Measurements from ENCODE around the gene MDC1.

The MDC1 gene

GRCh38 chr6:30743099-30744053 is 26.3 kb upstream of the MDC1 start:
- TF ChIP-seq CTCF (IDR thresholded peaks at IDR 0.05; ENCODE audit: borderline replicate concordance, control extremely low read depth, extremely low read depth, insufficient read depth, missing control alignments) = no peak
- in situ Hi-C loops (cut with MboI; ENCODE audit: low sequenced_read_pairs, unreplicated experiment) = no loop called here
- DNase-seq (ENCODE audit: low spot score) = peak; percentile 60

- in situ Hi-C loops (cut with MboI; ENCODE audit: low sequenced_read_pairs, unreplicated experiment) = no loop called here
- TF ChIP-seq CTCF (IDR thresholded peaks at IDR 0.05; ENCODE audit: borderline replicate concordance, control extremely low read depth, extremely low read depth, insufficient read depth, missing control alignments) = no peak
- DNase-seq (ENCODE audit: low spot score) = peak; percentile 95
Measured at GRCh38 chr6:30742316-30743098, 25.4 kb upstream of the MDC1 start, which contains the start of gene FLOT1. Gene FLOT1, minus strand, starts transcription at chr6:30742687. Its CDS starts 498 bp downstream, at chr6:30742189.

GRCh38 chr6:30741789-30742315 is 24.8 kb upstream of the MDC1 start:
- no peak for DNase-seq (ENCODE audit: low spot score)
- in situ Hi-C loops (cut with MboI; ENCODE audit: low sequenced_read_pairs, unreplicated experiment) = no loop called here
- TF ChIP-seq CTCF (IDR thresholded peaks at IDR 0.05; ENCODE audit: borderline replicate concordance, control extremely low read depth, extremely low read depth, insufficient read depth, missing control alignments) = no peak

- TF ChIP-seq CTCF (IDR thresholded peaks at IDR 0.05; ENCODE audit: borderline replicate concordance, control extremely low read depth, extremely low read depth, insufficient read depth, missing control alignments) = no peak
- in situ Hi-C loops (cut with MboI; ENCODE audit: low sequenced_read_pairs, unreplicated experiment) = no loop called here
- no peak for DNase-seq (ENCODE audit: low spot score)
Measured at GRCh38 chr6:30741063-30741779, 24.1 kb upstream of the MDC1 start.

GRCh38 chr6:30740540-30740870 is 23.4 kb upstream of the MDC1 start:
- TF ChIP-seq CTCF (IDR thresholded peaks at IDR 0.05; ENCODE audit: borderline replicate concordance, control extremely low read depth, extremely low read depth, insufficient read depth, missing control alignments) = no peak
- DNase-seq (ENCODE audit: low spot score) = no peak
- in situ Hi-C loops (cut with MboI; ENCODE audit: low sequenced_read_pairs, unreplicated experiment) = no loop called here

- in situ Hi-C loops (cut with MboI; ENCODE audit: low sequenced_read_pairs, unreplicated experiment) = no loop called here
- no peak for TF ChIP-seq CTCF (IDR thresholded peaks at IDR 0.05; ENCODE audit: borderline replicate concordance, control extremely low read depth, extremely low read depth, insufficient read depth, missing control alignments)
- DNase-seq (ENCODE audit: low spot score) = no peak
Measured at GRCh38 chr6:30738532-30738931, 21.5 kb upstream of the MDC1 start.

Measured in GM13976 (cell line).